Measurements from ENCODE around the gene PXDC1. TPM values are rescaled to one million over a fixed set of nuclear protein-coding genes. Genes with fewer than 3 reads are reported as not detected.

The PXDC1 gene
- total RNA-seq, 2 experiments from 2014 or later = 0.17 to 0.27 TPM

DNA sequence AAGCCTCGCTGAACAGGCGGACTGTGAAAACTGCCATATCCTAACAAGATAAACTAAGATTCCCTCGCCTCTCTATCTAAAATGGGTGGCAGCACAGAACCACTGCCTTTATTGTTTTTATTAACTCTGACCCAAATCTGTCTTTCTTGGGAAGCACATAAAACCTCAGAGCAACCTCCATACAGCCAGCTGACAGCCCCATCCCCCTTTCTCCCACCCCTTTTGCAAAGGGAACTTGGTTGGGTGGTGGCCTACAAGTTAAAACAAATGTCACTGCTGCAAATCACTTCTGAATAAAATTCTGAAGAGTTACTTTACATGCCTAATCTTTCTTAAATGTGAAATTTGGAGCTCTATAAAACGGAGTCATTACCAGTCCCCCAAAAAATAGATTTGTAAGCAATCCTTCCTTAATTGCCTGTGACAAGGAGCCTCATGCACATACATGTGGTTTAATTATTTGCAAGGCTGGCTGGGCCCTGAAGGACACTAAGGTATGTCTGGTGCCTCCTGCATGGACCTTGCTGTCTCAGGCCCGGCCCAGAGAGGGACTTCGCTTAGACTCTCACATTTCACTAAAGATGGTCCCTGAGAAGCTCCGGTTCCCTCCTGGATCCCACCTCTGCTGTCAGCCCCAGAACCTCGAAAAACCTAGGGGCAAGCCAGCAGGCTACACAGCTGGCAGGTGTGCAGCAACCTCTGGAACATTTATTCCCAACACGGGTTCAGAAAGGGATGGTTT, 21.7 kb downstream of the PXDC1 start:
- ChIA-PET POLR2A (no interaction called here), CTCF (interaction anchor here (3.9 kb wide), 1 partner anchor 452 kb away, joined by 56 read pairs; no protein-coding TSS in a partner anchor)
- ATAC-seq (ENCODE audit: poor library complexity) (no peak), DNase-seq (no peak)
- intact Hi-C loops (cut with DNase I, micrococcal nuclease) = loop anchor here (2.0 to 5.0 kb wide), 2 partner anchors 272 to 603 kb away; partner anchors contain the start of gene SLC22A23 (in 1 of the 2)
- H3K4me1 Mint-ChIP-seq (ENCODE audit: low read depth) = no peaks in the 10 kb centered on the region
- H3K9me3 Mint-ChIP-seq = no peaks in the 10 kb centered on the region
- TF ChIP-seq, protein P1, sequence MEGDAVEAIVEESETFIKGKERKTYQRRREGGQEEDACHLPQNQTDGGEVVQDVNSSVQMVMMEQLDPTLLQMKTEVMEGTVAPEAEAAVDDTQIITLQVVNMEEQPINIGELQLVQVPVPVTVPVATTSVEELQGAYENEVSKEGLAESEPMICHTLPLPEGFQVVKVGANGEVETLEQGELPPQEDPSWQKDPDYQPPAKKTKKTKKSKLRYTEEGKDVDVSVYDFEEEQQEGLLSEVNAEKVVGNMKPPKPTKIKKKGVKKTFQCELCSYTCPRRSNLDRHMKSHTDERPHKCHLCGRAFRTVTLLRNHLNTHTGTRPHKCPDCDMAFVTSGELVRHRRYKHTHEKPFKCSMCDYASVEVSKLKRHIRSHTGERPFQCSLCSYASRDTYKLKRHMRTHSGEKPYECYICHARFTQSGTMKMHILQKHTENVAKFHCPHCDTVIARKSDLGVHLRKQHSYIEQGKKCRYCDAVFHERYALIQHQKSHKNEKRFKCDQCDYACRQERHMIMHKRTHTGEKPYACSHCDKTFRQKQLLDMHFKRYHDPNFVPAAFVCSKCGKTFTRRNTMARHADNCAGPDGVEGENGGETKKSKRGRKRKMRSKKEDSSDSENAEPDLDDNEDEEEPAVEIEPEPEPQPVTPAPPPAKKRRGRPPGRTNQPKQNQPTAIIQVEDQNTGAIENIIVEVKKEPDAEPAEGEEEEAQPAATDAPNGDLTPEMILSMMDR (IDR thresholded peaks at IDR 0.05) = no peak
- peaks cover 20% of the 10 kb centered on the region for H3K27me3 Mint-ChIP-seq
- Histone ChIP-seq H3K36me3 (ENCODE audit: insufficient read depth, low read length) (no peaks in the 10 kb centered on the region), H3K27ac (ENCODE audit: low read depth in 1 of 2, low read length in 2 of 2) (no peak overlapping the region), H3K27me3 (ENCODE audit: control insufficient read depth in 1 of 2, insufficient read depth in 2 of 2, low read length in 2 of 2) (no peaks in the 10 kb centered on the region), H3K4me3 (ENCODE audit: low read length) (no peak overlapping the region), H3K9me3 (ENCODE audit: control insufficient read depth in 1 of 2, insufficient read depth in 1 of 2, low read length in 2 of 2) (no peaks in the 10 kb centered on the region), H3K4me1 (ENCODE audit: insufficient read depth, low read length) (peaks cover 5% of the 10 kb centered on the region)
- no peaks in the 10 kb centered on the region for H3K36me3 Mint-ChIP-seq (ENCODE audit: low read depth)
- H3K27ac Mint-ChIP-seq = no peak overlapping the region
- no peak overlapping the region for H3K4me3 Mint-ChIP-seq

DNA sequence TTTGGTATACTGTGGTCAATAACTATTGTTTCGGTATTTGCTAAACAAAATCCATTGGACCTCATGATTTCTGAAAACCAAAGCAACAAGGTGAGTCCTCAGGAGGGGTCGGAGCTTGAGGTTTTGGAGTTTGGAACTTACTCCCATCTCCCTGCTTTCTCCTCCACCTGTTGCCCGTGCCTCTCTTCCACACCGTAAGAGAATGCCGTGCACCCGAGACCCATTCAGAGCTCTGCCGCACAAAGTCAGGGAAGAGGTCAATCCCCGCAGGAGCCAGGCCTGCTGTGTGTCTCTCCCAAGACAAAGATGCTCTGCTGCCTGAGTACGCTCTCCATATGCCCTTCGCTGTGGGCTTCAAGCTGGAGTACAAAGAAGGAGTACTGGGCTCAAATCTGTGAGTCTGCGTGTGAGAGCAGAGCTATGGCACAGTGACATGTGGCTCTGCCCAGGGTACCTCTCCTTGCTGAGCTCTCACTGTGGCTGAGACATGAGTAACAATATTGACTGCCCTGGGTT, 23.9 kb downstream of the PXDC1 start:
- Mint-ChIP-seq H3K27ac (no peak overlapping the region), H3K36me3 (ENCODE audit: low read depth) (no peaks in the 10 kb centered on the region), H3K27me3 (peaks cover 11% of the 10 kb centered on the region), H3K9me3 (no peaks in the 10 kb centered on the region), H3K4me1 (ENCODE audit: low read depth) (no peaks in the 10 kb centered on the region), H3K4me3 (no peak overlapping the region)
- CTCF ChIA-PET = no interaction called here
- intact Hi-C loops (cut with DNase I, micrococcal nuclease) = no loop called here
- H3K27me3 ChIP-seq (ENCODE audit: control insufficient read depth in 1 of 2, insufficient read depth in 2 of 2, low read length in 2 of 2) = no peaks in the 10 kb centered on the region
- H3K4me3 ChIP-seq (ENCODE audit: low read length) = no peak overlapping the region
- H3K9me3 ChIP-seq (ENCODE audit: control insufficient read depth in 1 of 2, insufficient read depth in 1 of 2, low read length in 2 of 2) = no peaks in the 10 kb centered on the region
- POLR2A ChIA-PET = no interaction called here
- H3K27ac ChIP-seq (ENCODE audit: low read depth in 1 of 2, low read length in 2 of 2) = no peak overlapping the region
- TF ChIP-seq, protein P1 (IDR thresholded peaks at IDR 0.05) = no peak
- peaks cover 4% of the 10 kb centered on the region for H3K4me1 ChIP-seq (ENCODE audit: insufficient read depth, low read length)
- DNase-seq (no peak), ATAC-seq (ENCODE audit: poor library complexity) (no peak)
- H3K36me3 ChIP-seq (ENCODE audit: insufficient read depth, low read length) = no peaks in the 10 kb centered on the region

DNA sequence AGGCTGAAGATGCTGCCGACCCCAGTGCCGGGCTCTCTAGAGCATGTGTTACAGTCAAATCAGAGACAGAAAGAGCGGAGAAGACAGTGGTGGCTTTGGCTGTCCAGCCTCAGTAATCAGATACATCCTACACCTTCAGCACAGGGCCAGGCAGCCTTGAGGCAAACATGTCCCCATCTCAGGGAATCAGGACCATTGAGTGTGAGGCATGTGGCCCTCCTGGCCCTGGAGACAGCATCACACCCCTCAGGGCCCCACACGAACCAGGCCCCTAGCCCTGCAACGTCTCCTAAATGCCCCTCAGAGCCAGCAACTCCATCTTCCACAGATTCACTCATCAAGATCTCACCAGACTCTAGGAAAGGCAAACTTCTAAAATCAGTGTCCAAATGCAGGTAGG, 24.5 kb downstream of the PXDC1 start:
- ChIA-PET POLR2A (no interaction called here), CTCF (no interaction called here)
- ATAC-seq (ENCODE audit: poor library complexity) = no peak
- intact Hi-C loops (cut with DNase I, micrococcal nuclease) = no loop called here
- TF ChIP-seq, protein P1 (IDR thresholded peaks at IDR 0.05) = no peak
- no peaks in the 10 kb centered on the region for H3K27me3 ChIP-seq (ENCODE audit: control insufficient read depth in 1 of 2, insufficient read depth in 2 of 2, low read length in 2 of 2)
- DNase-seq = no peak
- no peaks in the 10 kb centered on the region for H3K9me3 ChIP-seq (ENCODE audit: control insufficient read depth in 1 of 2, insufficient read depth in 1 of 2, low read length in 2 of 2)
- no peaks in the 10 kb centered on the region for H3K4me1 ChIP-seq (ENCODE audit: insufficient read depth, low read length)
- no peak overlapping the region for H3K27ac ChIP-seq (ENCODE audit: low read depth in 1 of 2, low read length in 2 of 2)
- H3K36me3 ChIP-seq (ENCODE audit: insufficient read depth, low read length) = no peaks in the 10 kb centered on the region
- H3K36me3 Mint-ChIP-seq (ENCODE audit: low read depth) = no peaks in the 10 kb centered on the region
- no peak overlapping the region for H3K4me3 Mint-ChIP-seq
- H3K4me3 ChIP-seq (ENCODE audit: low read length) = no peak overlapping the region
- no peak overlapping the region for H3K27ac Mint-ChIP-seq
- H3K9me3 Mint-ChIP-seq = no peaks in the 10 kb centered on the region
- peaks cover 5% of the 10 kb centered on the region for H3K27me3 Mint-ChIP-seq
- no peaks in the 10 kb centered on the region for H3K4me1 Mint-ChIP-seq (ENCODE audit: low read depth)

Measured in CD4-positive, alpha-beta T cell (primary cell).